MM.1S (cell line): ENCODE measurements around the gene KCNMA1.
A peak's percentile ranks its signal among the peaks of the same experiment; 100 is the strongest.
"Not testable (repeated sequence)": the region's sequence is repeated elsewhere in the genome, so short reads cannot be mapped to it uniquely, and the experiment has no call there.

Experiments
- DNase-seq: peaks from one replicate; pipeline ENCODE4 v3.0.0-alpha.2; 2015
- H2AFZ ChIP-seq: fragments of 300-600 bp; sonication (generic); 2 replicates; pipeline ENCODE4 v1.6.0; 2016; ENCODE audit warnings: antibody characterized with exemption, low read length
- H3F3A ChIP-seq: fragments of 300-600 bp; sonication (generic); 2 replicates; pipeline ENCODE4 v1.6.1; 2016; ENCODE audit warnings: mild to moderate bottlenecking, antibody characterized with exemption, low read length, moderate library complexity, mixed read lengths; ENCODE audit not compliant: insufficient read depth
- H3K27ac ChIP-seq: fragments of 300-600 bp; sonication (generic); 2 replicates; pipeline ENCODE4 v1.5.1; 2016; ENCODE audit warnings: mild to moderate bottlenecking, low read length
- H3K27me3 ChIP-seq: fragments of 300-600 bp; sonication (generic); replicated peaks from 2 replicates; pipeline ENCODE4 v1.6.0; 2016; ENCODE audit warnings: low read length; ENCODE audit not compliant: insufficient read depth
- H3K36me3 ChIP-seq: fragments of 300-600 bp; sonication (generic); replicated peaks from 2 replicates; pipeline ENCODE4 v1.6.1; 2016; ENCODE audit warnings: mild to moderate bottlenecking, low read length, mixed read lengths; ENCODE audit not compliant: insufficient read depth
- H3K4me1 ChIP-seq: fragments of 300-600 bp; sonication (generic); 2 replicates; pipeline ENCODE4 v1.6.1; 2016; ENCODE audit warnings: low read length, mixed read lengths
- H3K4me2 ChIP-seq: fragments of 300-600 bp; sonication (generic); 2 replicates; pipeline ENCODE4 v1.6.0; 2016; ENCODE audit warnings: low read depth, low read length
- H3K4me3 ChIP-seq: fragments of 300-600 bp; sonication (generic); 2 replicates; pipeline ENCODE4 v1.5.1; 2016; ENCODE audit warnings: low read length, mixed read lengths
- H3K79me2 ChIP-seq: fragments of 300-600 bp; sonication (generic); 2 replicates; pipeline ENCODE4 v1.6.1; 2016; ENCODE audit warnings: mixed run types, low read length, mixed read lengths
- H3K9ac ChIP-seq: fragments of 300-600 bp; sonication (generic); 2 replicates; pipeline ENCODE4 v1.6.1; 2016; ENCODE audit warnings: low read length, mixed read lengths
- H3K9me2 ChIP-seq: fragments of 300-600 bp; sonication (generic); replicated peaks from 2 replicates; pipeline ENCODE4 v1.6.1; 2016; ENCODE audit warnings: mild to moderate bottlenecking, low read length, mixed read lengths; ENCODE audit not compliant: insufficient read depth
- H3K9me3 ChIP-seq: fragments of 300-600 bp; sonication (generic); replicated peaks from 2 replicates; pipeline ENCODE4 v1.6.1; 2016; ENCODE audit warnings: mild to moderate bottlenecking, low read length, mixed read lengths; ENCODE audit not compliant: insufficient read depth
- H4K20me1 ChIP-seq: fragments of 300-600 bp; sonication (generic); 2 replicates; pipeline ENCODE4 v1.6.1; 2016; ENCODE audit warnings: mild to moderate bottlenecking, low read length, moderate library complexity, mixed read lengths; ENCODE audit not compliant: insufficient read depth
- CTCF ChIP-seq: fragments of 300-600 bp; sonication (generic); IDR thresholded peaks from 2 replicates; pipeline ENCODE4 v1.5.1; 2016; ENCODE audit warnings: antibody characterized with exemption, low read length, mixed read lengths
- EZH2 ChIP-seq: fragments of 300-600 bp; sonication (generic); optimal IDR thresholded peaks from 2 replicates; pipeline ENCODE3; 2017; ENCODE audit warnings: low read depth, mild to moderate bottlenecking, antibody characterized with exemption, low read length, mixed read lengths
- EZH2phosphoT487 ChIP-seq: fragments of 300-600 bp; sonication (generic); IDR thresholded peaks from 2 replicates; pipeline ENCODE4 v1.6.1; 2018; ENCODE audit warnings: antibody characterized with exemption, low read length

Gene KCNMA1

GRCh38 chr10:77391605-77392235 lies 245.9 kb downstream of the KCNMA1 start:
- Histone ChIP-seq H3K36me3 (no peaks in the 10 kb centered on the region), H3F3A (no peaks in the 10 kb centered on the region), H3K4me3 (no peak overlapping the region), H3K27ac (no peak overlapping the region), H2AFZ (no peak overlapping the region), H3K9me2 (no peaks in the 10 kb centered on the region), H3K9me3 (no peaks in the 10 kb centered on the region), H4K20me1 (no peaks in the 10 kb centered on the region), H3K9ac (no peak overlapping the region), H3K4me1 (no peaks in the 10 kb centered on the region), H3K79me2 (no peaks in the 10 kb centered on the region), H3K4me2 (no peak overlapping the region), H3K27me3 (no peaks in the 10 kb centered on the region)
- peak; percentile 48 for DNase-seq
- TF ChIP-seq CTCF (peak; percentile 54), EZH2phosphoT487 (no peak), EZH2 (no peak)

- TF ChIP-seq EZH2 (no peak), CTCF (no peak), EZH2phosphoT487 (no peak)
- H3K36me3 ChIP-seq, result no peaks in the 10 kb centered on the region
- no peaks in the 10 kb centered on the region for H4K20me1 ChIP-seq
- no peak overlapping the region for H3K27ac ChIP-seq
- H3K4me2 ChIP-seq, result no peak overlapping the region
- H3K27me3 ChIP-seq, result no peaks in the 10 kb centered on the region
- H2AFZ ChIP-seq, result no peak overlapping the region
- H3K9ac ChIP-seq, result no peak overlapping the region
- no peaks in the 10 kb centered on the region for H3K79me2 ChIP-seq
- H3K4me1 ChIP-seq, result no peaks in the 10 kb centered on the region
- H3K9me2 ChIP-seq, result no peaks in the 10 kb centered on the region
- H3K4me3 ChIP-seq, result no peak overlapping the region
- H3K9me3 ChIP-seq, result no peaks in the 10 kb centered on the region
- no peak for DNase-seq
- no peaks in the 10 kb centered on the region for H3F3A ChIP-seq
These were observed 247.1 kb downstream of the KCNMA1 start for GRCh38 chr10:77390481-77390891.

GRCh38 chr10:77388571-77389100 lies 249.0 kb downstream of the KCNMA1 start:
- H2AFZ ChIP-seq, result no peak overlapping the region
- H3K4me2 ChIP-seq, result no peak overlapping the region
- no peaks in the 10 kb centered on the region for H3K9me2 ChIP-seq
- no peaks in the 10 kb centered on the region for H3K4me1 ChIP-seq
- H3K36me3 ChIP-seq, result no peaks in the 10 kb centered on the region
- H4K20me1 ChIP-seq, result no peaks in the 10 kb centered on the region
- no peak overlapping the region for H3K4me3 ChIP-seq
- no peaks in the 10 kb centered on the region for H3K27me3 ChIP-seq
- TF ChIP-seq CTCF (no peak), EZH2 (no peak), EZH2phosphoT487 (no peak)
- no peak for DNase-seq
- no peak overlapping the region for H3K27ac ChIP-seq
- H3K9ac ChIP-seq, result no peak overlapping the region
- no peaks in the 10 kb centered on the region for H3K79me2 ChIP-seq
- no peaks in the 10 kb centered on the region for H3F3A ChIP-seq
- H3K9me3 ChIP-seq, result no peaks in the 10 kb centered on the region

- not testable (repeated sequence) for H3K9me2 ChIP-seq, H3K79me2 ChIP-seq, H3K36me3 ChIP-seq, H2AFZ ChIP-seq, H3K4me1 ChIP-seq, H3K27ac ChIP-seq, H3K4me2 ChIP-seq, H3F3A ChIP-seq, H3K9me3 ChIP-seq, H3K27me3 ChIP-seq, H3K9ac ChIP-seq, H4K20me1 ChIP-seq, DNase-seq, H3K4me3 ChIP-seq
These were observed 249.9 kb downstream of the KCNMA1 start for GRCh38 chr10:77387701-77388100.
